ENCODE measurements around the gene HACL1. TPM values are rescaled to one million over a fixed set of nuclear protein-coding genes. Genes with fewer than 3 reads are reported as not detected.

HACL1 gene
- total RNA-seq, 1 donor from 2014 or later, result 14.0 TPM

DNA sequence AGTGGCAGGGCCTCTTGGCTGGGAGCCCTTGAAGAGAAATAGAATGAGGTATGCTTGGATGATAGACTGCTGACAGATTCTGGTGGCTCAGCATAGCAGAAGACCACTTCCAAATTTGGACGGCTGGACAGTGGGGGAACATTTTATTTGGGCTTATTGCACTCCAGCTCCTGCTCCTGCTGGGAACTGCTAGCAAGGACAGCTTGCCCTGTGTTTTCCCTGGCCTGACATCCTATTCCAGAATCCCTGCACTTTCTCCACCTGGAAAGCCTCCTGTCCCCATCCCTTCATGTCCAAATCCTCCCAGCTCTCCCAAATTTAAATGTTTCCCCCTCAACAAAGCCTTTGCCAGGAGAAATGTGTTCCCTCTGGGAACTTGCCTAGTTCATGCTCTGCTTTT, 70.0 kb downstream of the HACL1 start:
- no peaks in the 10 kb centered on the region for H3K36me3 Mint-ChIP-seq (ENCODE audit: low read depth)
- no peaks in the 10 kb centered on the region for H3K9me3 Mint-ChIP-seq
- H3K27me3 Mint-ChIP-seq (ENCODE audit: low read depth), result no peaks in the 10 kb centered on the region
- no peak overlapping the region for H3K27ac Mint-ChIP-seq (ENCODE audit: unreplicated experiment)
- H3K4me3 Mint-ChIP-seq, result no peak overlapping the region
- no peak for DNase-seq (ENCODE audit: low read depth, low spot score)
- TF ChIP-seq, protein P1, sequence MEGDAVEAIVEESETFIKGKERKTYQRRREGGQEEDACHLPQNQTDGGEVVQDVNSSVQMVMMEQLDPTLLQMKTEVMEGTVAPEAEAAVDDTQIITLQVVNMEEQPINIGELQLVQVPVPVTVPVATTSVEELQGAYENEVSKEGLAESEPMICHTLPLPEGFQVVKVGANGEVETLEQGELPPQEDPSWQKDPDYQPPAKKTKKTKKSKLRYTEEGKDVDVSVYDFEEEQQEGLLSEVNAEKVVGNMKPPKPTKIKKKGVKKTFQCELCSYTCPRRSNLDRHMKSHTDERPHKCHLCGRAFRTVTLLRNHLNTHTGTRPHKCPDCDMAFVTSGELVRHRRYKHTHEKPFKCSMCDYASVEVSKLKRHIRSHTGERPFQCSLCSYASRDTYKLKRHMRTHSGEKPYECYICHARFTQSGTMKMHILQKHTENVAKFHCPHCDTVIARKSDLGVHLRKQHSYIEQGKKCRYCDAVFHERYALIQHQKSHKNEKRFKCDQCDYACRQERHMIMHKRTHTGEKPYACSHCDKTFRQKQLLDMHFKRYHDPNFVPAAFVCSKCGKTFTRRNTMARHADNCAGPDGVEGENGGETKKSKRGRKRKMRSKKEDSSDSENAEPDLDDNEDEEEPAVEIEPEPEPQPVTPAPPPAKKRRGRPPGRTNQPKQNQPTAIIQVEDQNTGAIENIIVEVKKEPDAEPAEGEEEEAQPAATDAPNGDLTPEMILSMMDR (conservative IDR thresholded peaks at IDR 0.05), result no peak
- H3K4me1 Mint-ChIP-seq, result no peaks in the 10 kb centered on the region

DNA sequence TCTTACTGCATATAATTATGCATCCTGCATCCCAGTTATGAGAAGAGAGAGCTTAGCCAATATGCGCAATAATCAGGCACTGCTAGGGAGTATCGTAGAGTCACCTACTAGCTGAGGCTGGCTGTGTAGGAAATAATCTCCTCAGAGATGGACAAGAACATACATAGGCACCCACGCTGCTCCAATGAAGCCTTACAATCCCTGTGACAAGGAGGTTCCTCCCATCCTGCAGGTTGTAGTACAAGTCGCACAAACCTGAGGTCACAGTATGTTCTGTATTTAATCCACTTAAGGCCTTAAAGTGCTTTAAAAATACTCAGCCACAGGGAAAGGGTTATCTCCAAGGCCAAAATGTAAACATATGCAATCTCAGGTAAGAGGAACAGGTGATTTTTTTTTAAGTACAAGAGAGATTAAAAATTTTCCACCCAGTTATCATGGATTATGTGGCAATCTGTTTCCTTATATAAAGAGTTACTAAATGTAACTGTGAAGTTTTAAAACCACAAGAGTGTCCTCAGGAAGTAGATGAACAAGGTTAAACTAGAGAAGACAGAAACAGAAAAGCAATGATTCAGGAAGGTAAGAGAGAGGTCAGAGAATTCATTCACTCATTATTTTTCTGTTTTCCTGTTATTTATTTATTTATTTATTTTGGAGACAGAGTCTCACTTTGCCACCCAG, 72.4 kb downstream of the HACL1 start:
- Mint-ChIP-seq H3K4me3 (no peak overlapping the region), H3K27ac (ENCODE audit: unreplicated experiment) (no peak overlapping the region), H3K9me3 (no peaks in the 10 kb centered on the region), H3K4me1 (no peaks in the 10 kb centered on the region), H3K27me3 (ENCODE audit: low read depth) (no peaks in the 10 kb centered on the region), H3K36me3 (ENCODE audit: low read depth) (no peaks in the 10 kb centered on the region)
- TF ChIP-seq, protein P1 (conservative IDR thresholded peaks at IDR 0.05), result no peak
- no peak for DNase-seq (ENCODE audit: low read depth, low spot score)

DNA sequence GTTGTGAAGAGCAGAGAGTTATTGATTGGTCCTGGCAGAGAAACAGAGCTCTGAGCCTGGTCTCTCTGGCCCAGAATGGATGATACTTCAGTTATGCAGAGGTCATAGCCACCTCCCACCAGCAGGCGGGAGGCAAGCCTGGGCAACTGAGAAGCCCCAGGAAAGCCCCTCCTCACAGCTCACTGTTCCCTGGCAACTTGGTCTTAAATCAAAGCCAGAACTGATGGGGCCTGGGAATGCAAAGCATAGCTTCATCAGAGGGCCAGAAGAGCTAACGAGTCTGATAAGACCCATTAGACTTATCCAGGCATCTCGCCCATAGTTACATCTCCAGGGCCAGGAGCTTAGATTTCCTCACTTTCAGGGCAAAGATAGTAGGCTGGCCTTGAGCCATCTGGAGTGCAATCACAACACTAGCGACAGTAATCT, 74.3 kb downstream of the HACL1 start:
- H3K4me3 Mint-ChIP-seq, result no peak overlapping the region
- TF ChIP-seq, protein P1 (conservative IDR thresholded peaks at IDR 0.05), result peak; percentile 54

DNA sequence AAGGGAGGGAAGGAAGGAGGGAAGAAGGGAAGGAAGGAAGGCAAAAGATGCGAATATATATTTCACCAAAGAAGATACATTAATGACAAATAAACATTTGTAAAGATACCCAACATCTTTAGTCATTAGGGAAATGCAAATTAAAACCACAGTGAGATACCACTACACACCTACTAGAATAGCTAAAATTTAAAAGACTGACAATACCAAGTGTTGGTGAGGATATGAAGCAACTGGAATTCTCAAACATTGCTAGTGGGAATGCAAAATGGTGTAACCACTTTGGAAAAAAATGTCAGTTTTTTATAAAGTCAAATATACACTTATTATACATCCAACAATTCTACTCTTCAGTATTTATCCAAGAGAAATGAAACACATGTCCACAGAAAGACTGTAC, 75.6 kb downstream of the HACL1 start:
- no peaks in the 10 kb centered on the region for H3K27me3 Mint-ChIP-seq (ENCODE audit: low read depth)
- H3K36me3 Mint-ChIP-seq (ENCODE audit: low read depth), result no peaks in the 10 kb centered on the region
- no peak overlapping the region for H3K27ac Mint-ChIP-seq (ENCODE audit: unreplicated experiment)
- no peak overlapping the region for H3K4me3 Mint-ChIP-seq
- no peaks in the 10 kb centered on the region for H3K9me3 Mint-ChIP-seq
- DNase-seq (ENCODE audit: low read depth, low spot score), result no peak
- TF ChIP-seq, protein P1 (conservative IDR thresholded peaks at IDR 0.05), result no peak
- peaks cover 5% of the 10 kb centered on the region for H3K4me1 Mint-ChIP-seq

More for the DNA sequence above, 74.3 kb downstream of the HACL1 start:
- H3K36me3 Mint-ChIP-seq (ENCODE audit: low read depth), result no peaks in the 10 kb centered on the region
- no peak overlapping the region for H3K27ac Mint-ChIP-seq (ENCODE audit: unreplicated experiment)
- no peaks in the 10 kb centered on the region for H3K27me3 Mint-ChIP-seq (ENCODE audit: low read depth)
- no peaks in the 10 kb centered on the region for H3K9me3 Mint-ChIP-seq
- no peaks in the 10 kb centered on the region for H3K4me1 Mint-ChIP-seq
- DNase-seq (ENCODE audit: low read depth, low spot score), result no peak

DNA sequence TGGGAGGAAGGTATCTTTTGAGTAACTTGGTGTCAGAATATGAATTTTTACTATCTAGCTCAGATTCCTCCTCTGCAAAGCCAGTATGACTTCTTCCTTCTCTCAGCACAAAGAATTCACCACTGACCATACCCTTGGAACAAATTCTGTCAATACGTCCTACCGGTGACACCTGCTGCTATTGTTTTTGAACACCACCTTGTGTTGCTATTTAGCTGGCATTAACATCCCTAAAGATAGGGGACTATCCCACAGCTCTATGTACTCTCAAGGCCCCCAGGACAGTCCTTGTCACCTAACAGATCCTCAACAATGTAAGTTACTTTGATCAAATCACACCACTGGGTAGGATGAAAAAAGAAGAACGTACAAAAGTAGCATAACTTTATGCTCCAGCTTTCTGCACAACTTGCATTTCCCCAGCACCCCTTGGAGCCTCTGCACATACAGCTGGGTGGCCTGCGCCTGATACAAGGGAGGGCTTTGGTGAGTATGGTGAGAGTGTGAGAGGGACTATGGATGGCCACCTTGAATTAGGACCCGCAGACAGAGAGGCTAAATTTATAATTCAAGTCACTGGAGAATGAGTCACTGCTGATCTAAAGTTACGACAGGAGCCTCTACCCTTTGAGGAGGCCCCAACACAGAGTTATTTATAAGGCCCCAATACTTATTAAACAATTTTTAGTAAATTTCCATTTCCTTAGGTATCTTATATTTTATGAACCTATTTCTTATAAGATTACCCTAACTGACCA, 77.5 kb downstream of the HACL1 start:
- no peaks in the 10 kb centered on the region for H3K9me3 Mint-ChIP-seq
- H3K4me1 Mint-ChIP-seq, result peaks cover 5% of the 10 kb centered on the region
- no peaks in the 10 kb centered on the region for H3K36me3 Mint-ChIP-seq (ENCODE audit: low read depth)
- TF ChIP-seq, protein P1 (conservative IDR thresholded peaks at IDR 0.05), result no peak
- H3K4me3 Mint-ChIP-seq, result no peak overlapping the region
- no peak overlapping the region for H3K27ac Mint-ChIP-seq (ENCODE audit: unreplicated experiment)
- no peaks in the 10 kb centered on the region for H3K27me3 Mint-ChIP-seq (ENCODE audit: low read depth)
- DNase-seq (ENCODE audit: low read depth, low spot score), result no peak
